ENCODE data around the gene SUGCT.

DNA sequence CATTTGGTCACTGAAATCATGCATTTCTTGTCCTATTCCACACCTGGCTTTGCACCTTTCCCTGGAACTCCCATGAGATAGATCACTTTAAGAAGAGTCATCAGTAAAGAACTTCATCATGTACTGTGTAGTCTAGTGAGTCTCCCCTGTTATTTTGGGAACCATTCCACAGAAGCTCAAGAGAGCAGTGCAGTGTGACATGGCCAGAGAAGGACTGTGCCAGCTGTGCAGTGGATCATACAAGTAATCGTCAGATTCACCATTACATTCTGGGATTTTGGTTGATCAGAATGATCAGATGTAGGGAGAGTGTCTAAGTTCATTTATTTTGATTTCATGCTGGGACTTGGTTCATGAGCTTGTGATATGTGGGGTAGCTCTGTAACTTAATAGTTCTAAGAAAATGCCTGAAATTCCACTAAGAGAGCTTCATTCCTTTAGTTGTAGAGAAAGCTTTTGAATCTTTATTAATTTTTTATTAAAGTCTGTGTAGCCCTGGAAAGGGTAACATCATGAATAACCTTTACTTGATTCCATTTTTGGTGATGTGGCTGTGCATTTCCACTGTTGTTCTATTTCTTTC is 166.8 kb downstream of the SUGCT start:
- TF ChIP-seq TAF1 (IDR thresholded peaks at IDR 0.05; ENCODE audit: borderline replicate concordance, insufficient read depth, low read length) (no peak), POLR2AphosphoS5 (IDR thresholded peaks at IDR 0.05; ENCODE audit: low read depth, low read length) (no peak)
- TF ChIP-seq, protein P1, sequence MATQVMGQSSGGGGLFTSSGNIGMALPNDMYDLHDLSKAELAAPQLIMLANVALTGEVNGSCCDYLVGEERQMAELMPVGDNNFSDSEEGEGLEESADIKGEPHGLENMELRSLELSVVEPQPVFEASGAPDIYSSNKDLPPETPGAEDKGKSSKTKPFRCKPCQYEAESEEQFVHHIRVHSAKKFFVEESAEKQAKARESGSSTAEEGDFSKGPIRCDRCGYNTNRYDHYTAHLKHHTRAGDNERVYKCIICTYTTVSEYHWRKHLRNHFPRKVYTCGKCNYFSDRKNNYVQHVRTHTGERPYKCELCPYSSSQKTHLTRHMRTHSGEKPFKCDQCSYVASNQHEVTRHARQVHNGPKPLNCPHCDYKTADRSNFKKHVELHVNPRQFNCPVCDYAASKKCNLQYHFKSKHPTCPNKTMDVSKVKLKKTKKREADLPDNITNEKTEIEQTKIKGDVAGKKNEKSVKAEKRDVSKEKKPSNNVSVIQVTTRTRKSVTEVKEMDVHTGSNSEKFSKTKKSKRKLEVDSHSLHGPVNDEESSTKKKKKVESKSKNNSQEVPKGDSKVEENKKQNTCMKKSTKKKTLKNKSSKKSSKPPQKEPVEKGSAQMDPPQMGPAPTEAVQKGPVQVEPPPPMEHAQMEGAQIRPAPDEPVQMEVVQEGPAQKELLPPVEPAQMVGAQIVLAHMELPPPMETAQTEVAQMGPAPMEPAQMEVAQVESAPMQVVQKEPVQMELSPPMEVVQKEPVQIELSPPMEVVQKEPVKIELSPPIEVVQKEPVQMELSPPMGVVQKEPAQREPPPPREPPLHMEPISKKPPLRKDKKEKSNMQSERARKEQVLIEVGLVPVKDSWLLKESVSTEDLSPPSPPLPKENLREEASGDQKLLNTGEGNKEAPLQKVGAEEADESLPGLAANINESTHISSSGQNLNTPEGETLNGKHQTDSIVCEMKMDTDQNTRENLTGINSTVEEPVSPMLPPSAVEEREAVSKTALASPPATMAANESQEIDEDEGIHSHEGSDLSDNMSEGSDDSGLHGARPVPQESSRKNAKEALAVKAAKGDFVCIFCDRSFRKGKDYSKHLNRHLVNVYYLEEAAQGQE (IDR thresholded peaks at IDR 0.05; ENCODE audit: insufficient read depth in 1 of 2, low read depth in 2 of 2, low read length in 2 of 2) = no peak
